ENCODE data around the gene MMP7. TPM values are rescaled to one million over a fixed set of nuclear protein-coding genes. Genes with fewer than 3 reads are reported as not detected.

MMP7 gene
- total and polyA plus RNA-seq, 2 donors (not counting 3 experiments of a cell fraction or from before 2014, with no cell fraction given), result 0.65 TPM; not detected in 1

GRCh38 chr11:102544594-102544993 lies 14.0 kb upstream of the MMP7 start:
- intact Hi-C loops (cut with micrococcal nuclease) (no loop called here), dilution Hi-C loops (cut with MboI; ENCODE audit: extremely low pct_ligation_motif_present, low sequenced_read_pairs) (no loop called here)
- Histone ChIP-seq H3K9ac (replicated peaks; ENCODE audit: extremely low read depth, insufficient read depth, low read length) (no peak overlapping the region), H3K27me3 (ENCODE audit: control insufficient read depth in 2 of 2, insufficient read depth in 2 of 2, low read length in 2 of 2) (no peaks in the 10 kb centered on the region), H4K20me1 (replicated peaks; ENCODE audit: control insufficient read depth, extremely low read depth, insufficient read depth, low read length) (no peaks in the 10 kb centered on the region), H3K9me1 (replicated peaks; ENCODE audit: control insufficient read depth, extremely low read depth, insufficient read depth, low read length) (no peaks in the 10 kb centered on the region), H3K36me3 (ENCODE audit: control insufficient read depth in 2 of 2, extremely low read depth in 1 of 2, insufficient read depth in 2 of 2, low read length in 2 of 2) (no peaks in the 10 kb centered on the region), H3K79me2 (ENCODE audit: control insufficient read depth, insufficient read depth, low read length) (no peaks in the 10 kb centered on the region), H3K9me3 (replicated peaks; ENCODE audit: control insufficient read depth, insufficient read depth, low read length) (no peaks in the 10 kb centered on the region), H3K4me1 (ENCODE audit: control insufficient read depth, extremely low read depth, insufficient read depth, low read length) (no peaks in the 10 kb centered on the region), H3K4me2 (ENCODE audit: insufficient read depth, low read length) (no peak overlapping the region), H3K27ac (ENCODE audit: insufficient read depth, low read depth, low read length) (no peak overlapping the region), H2AFZ (ENCODE audit: low read depth, low read length) (no peak overlapping the region), H3K4me3 (replicated peaks in 1 of 3; ENCODE audit: insufficient read depth in 1 of 3, low read depth in 1 of 3, low read length in 3 of 3) (no peak overlapping the region)
- ChIA-PET POLR2A (no interaction called here), CTCF (interaction anchor here (0.7 to 2.7 kb wide), 5 partner anchors 11 to 636 kb away, joined by 3 to 10 read pairs (median 3); no protein-coding TSS in a partner anchor)
- no peak for FAIRE-seq
- DNase-seq (ENCODE audit: low read depth, low spot score), result no peak
- no peak for TF ChIP-seq POLR2A (IDR thresholded peaks at IDR 0.05; ENCODE audit: low read depth, low read length)
- TF ChIP-seq POLR2AphosphoS5 (IDR thresholded peaks at IDR 0.05; ENCODE audit: insufficient read depth, low read depth, low read length), result no peak
- TF ChIP-seq EZH2 (IDR thresholded peaks at IDR 0.05; ENCODE audit: borderline replicate concordance, low read depth, low read length, severe bottlenecking), result no peak
- TF ChIP-seq JUN (IDR thresholded peaks at IDR 0.05; ENCODE audit: borderline replicate concordance, insufficient read depth, insufficient read length, low read depth), result no peak
- TF ChIP-seq FOS (IDR thresholded peaks at IDR 0.05; ENCODE audit: borderline replicate concordance, insufficient read depth, low read length), result no peak
- TF ChIP-seq MYC (IDR thresholded peaks at IDR 0.05; ENCODE audit: low read depth, low read length), result no peak
- no peak for TF ChIP-seq GATA2 (IDR thresholded peaks at IDR 0.05; ENCODE audit: insufficient read depth, insufficient read length, low read depth, low read length)
- no peak for TF ChIP-seq MAX (IDR thresholded peaks at IDR 0.05; ENCODE audit: insufficient read depth, insufficient read length)
- no peak for TF ChIP-seq CTCF (IDR thresholded peaks at IDR 0.05; ENCODE audit: extremely low read depth in 1 of 2, insufficient read depth in 1 of 2, low read depth in 1 of 2, low read length in 2 of 2)
- BruUV-seq (replicated peaks), result no TSS peak
